HFF-Myc (cell line): ENCODE results near the gene TMEM119.
"Not testable (repeated sequence)": the region's sequence is repeated elsewhere in the genome, so short reads cannot be mapped to it uniquely, and the experiment has no call there.

Source experiments
- DNase-seq: peaks from one replicate; pipeline ENCODE4 v3.0.0-alpha.2; 2011; ENCODE audit warnings: low read depth; ENCODE audit errors: extremely low read depth
- H3K4me3 ChIP-seq: replicated peaks from 2 replicates; pipeline ENCODE4 v1.5.1; 2011; ENCODE audit warnings: low read depth, mild to moderate bottlenecking, control low read depth, low read length
- TF ChIP-seq, protein P1 (sequence below): IDR thresholded peaks from 2 replicates; pipeline ENCODE4 v1.5.1; 2012; ENCODE audit warnings: mild to moderate bottlenecking, low read depth, low read length, control low read depth; ENCODE audit errors: missing control alignments

The TMEM119 gene

DNA sequence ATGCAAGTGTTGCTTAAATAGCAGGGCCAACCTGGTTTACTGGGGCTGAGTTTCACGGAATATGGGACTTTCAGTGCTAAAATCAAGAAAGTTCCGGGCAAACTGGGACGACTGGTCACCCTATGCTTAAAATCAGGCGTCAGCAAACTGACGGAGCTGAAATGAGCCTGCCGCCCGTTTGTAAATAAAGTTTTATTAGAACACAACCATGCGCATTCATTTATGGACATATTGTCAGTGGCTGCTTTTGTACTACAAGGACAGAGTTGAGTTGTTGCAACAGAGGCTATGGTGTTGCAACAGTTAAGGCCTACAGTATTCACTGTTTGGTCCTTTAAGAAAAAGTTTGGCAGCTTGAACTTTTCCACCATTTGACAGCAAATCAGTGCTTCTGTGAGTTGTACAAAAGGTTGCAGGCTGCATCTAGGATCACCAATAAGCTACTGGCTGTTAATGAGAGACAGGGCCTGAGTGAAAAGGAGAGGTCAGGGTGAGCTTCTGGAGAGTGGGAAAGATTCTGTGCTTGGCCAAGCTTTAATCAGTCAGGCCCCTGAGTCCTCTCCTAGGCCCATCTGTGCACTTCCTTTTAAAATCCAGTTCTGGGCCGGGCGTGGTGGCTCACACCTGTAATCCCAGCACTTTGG, 22.5 kb upstream of the TMEM119 start:
- no peak overlapping the region for H3K4me3 ChIP-seq
- TF ChIP-seq, protein P1, sequence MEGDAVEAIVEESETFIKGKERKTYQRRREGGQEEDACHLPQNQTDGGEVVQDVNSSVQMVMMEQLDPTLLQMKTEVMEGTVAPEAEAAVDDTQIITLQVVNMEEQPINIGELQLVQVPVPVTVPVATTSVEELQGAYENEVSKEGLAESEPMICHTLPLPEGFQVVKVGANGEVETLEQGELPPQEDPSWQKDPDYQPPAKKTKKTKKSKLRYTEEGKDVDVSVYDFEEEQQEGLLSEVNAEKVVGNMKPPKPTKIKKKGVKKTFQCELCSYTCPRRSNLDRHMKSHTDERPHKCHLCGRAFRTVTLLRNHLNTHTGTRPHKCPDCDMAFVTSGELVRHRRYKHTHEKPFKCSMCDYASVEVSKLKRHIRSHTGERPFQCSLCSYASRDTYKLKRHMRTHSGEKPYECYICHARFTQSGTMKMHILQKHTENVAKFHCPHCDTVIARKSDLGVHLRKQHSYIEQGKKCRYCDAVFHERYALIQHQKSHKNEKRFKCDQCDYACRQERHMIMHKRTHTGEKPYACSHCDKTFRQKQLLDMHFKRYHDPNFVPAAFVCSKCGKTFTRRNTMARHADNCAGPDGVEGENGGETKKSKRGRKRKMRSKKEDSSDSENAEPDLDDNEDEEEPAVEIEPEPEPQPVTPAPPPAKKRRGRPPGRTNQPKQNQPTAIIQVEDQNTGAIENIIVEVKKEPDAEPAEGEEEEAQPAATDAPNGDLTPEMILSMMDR, result no peak
- no peak for DNase-seq

DNA sequence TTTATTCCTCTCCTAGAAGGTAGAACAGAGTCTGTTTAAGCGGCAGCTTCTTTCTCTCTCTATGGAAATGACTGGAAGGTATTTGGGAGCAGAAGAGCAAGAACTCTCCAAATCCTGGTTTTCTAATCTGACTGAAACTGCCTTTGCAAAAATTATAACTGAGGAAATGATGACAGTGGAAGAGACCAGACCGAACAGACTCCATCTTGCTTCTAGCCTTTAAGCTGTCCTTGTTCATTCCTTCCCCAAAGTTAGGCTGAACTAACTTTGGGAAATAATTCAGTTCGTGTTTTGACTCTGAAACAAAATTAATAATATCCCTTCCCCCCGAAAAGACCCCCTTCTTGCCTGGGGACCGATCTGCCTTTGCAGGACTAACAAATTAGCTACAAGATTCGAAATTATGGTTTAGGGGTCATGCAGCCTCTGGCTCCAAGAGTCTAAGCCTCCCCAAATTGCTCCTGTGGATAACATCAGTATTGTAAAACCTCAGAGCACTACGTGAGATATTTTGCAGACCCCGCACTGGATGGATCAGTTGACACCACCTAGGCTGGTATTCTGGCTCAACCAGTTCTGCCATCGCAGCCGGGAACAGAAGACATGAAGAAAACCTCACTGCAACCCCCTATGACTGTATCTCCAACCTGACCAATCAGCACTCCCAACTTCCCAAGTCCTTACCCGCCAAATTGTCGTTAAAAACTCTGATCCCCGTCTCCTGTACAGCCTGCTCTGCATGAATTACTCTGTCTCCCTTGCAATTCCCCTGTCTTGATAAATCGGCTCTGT, 21.7 kb upstream of the TMEM119 start:
- H3K4me3 ChIP-seq, result no peak overlapping the region
- DNase-seq, result no peak
- TF ChIP-seq, protein P1, result no peak

DNA sequence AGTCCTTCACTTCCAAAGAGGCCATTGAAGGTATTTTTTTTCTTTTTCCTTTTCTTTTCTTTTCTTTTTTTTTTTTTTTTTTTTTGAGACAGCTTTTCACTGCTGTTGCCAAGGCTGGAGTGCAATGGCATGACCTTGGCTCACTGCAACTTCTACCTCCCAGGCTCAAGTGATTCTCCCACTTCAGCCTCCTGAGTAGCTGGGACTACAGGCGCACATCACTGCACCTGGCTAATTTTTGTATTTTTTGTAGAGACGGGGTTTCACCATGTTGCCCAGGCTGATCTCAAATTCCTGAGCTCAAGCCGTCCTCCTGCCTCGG, 21.0 kb upstream of the TMEM119 start:
- DNase-seq, H3K4me3 ChIP-seq: not testable (repeated sequence)

DNA sequence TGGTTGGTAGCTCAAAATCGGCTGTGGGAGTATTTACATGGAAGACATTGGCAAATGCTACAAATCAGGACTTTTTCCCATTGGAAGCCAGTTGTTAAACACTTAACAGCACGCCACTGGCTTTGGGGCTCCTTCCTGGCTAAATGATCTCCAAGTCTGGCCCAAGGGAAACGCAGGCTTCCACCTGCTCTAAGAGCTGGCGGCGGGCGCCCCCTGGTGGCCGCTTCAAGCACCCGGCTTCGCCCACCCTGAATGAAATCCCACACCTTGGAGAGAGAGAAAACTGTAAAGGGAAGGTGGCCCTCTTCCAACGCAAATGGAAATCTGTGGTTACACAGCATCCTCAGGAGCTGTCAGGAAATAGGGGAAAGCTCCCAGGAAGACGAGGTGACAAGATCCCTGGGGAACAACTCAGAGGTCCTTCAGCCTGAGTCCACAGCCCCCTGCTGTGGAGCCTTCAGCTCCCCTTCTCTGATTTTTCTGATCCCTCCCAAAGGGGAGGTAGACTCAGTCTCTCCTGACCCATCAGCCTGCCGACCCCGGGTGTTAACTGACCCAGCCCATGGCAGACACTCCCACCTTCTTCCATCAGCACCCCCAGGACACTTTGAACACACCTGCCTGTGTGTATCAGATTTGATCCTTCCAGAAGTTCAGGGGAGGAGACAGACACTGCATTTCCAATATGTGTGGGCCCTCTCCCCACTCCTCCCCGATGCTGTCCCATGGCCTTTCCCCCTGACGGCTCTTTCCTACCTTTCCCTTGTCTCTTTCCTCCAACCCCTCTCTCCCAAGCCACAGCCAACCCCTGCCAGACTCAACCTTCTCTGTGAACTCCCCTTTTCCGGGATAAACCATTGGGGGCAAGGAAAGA, 20.4 kb upstream of the TMEM119 start:
- no peak overlapping the region for H3K4me3 ChIP-seq
- TF ChIP-seq, protein P1, result peak; percentile 98
- peak; percentile 67 for DNase-seq

DNA sequence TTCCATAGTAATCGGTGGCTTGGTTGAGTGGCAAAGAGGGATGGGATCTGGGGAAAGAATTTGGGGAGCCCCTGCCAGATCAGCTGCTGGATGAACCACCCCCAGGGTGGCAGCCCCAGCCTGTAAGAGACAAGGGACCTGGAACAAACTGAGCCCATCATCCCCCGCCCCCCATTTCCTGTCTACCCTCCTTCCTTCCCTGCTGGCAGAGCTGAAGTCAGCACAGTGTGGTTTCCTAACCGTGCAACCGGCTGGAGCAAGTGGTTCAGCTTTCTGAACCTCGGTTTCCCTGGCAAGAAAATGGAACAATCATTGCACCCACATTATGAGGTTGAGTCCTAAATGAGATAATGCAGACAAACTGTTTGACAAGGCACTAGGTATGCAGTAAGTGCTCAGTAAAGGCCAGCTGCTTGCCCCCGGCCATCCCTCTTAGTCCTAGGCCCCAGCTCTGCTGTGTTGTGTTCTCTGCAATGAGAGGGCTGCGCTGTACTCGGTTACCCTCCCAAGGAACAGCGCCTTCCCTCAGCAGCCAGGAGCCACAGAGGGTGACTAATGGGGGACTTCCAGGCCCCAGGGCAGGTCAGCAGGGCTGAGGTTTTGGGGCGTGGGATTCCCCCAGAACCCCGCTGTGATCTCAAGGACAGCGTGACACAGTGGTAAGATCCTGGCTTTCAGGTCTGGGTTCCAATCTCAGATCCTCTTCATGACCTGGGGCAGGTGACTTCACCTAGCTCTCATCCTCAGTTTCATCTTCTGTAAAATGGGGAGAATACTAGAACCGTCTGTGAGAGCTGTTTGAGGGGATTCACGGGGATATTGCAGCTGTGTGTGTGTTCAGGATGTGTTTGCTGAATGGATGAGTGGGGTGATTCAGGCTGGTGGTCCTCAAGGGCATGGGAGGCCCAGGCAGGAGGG, 19.3 kb upstream of the TMEM119 start:
- H3K4me3 ChIP-seq, result no peak overlapping the region
- no peak for DNase-seq
- TF ChIP-seq, protein P1, result no peak

DNA sequence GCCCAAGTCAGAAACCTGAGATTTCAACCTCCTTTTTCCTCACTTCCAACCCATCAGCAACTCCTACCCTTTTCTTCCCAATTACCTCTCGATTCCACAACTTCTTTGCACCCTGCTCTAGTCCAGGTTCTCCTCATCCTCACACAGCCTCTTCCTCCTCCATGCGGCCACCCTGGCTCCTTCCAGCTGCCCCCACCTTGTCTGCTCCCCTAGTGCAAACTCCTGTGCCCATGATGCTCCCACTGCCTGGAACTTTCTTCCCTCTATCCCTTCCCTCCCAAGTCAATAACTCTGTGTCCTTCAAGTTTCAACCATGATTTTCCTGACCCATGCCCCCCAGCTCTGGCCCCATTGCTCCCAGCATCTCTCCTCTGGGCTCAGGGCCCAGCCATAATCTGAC, 18.5 kb upstream of the TMEM119 start:
- DNase-seq, result no peak
- TF ChIP-seq, protein P1, result no peak
- H3K4me3 ChIP-seq, result no peak overlapping the region
